MM.1S (cell line): ENCODE data around the gene OSBPL5.

ENCODE experiments used
- EZH2 ChIP-seq: fragments of 300-600 bp; sonication (generic); optimal IDR thresholded peaks from 2 replicates; pipeline ENCODE3; 2017; ENCODE audit warnings: low read depth, mild to moderate bottlenecking, antibody characterized with exemption, low read length, mixed read lengths
- TF ChIP-seq, protein P1 (sequence below): fragments of 300-600 bp; sonication (generic); IDR thresholded peaks from 2 replicates; pipeline ENCODE4 v1.5.1; 2016; ENCODE audit warnings: antibody characterized with exemption, low read length, mixed read lengths

DNA sequence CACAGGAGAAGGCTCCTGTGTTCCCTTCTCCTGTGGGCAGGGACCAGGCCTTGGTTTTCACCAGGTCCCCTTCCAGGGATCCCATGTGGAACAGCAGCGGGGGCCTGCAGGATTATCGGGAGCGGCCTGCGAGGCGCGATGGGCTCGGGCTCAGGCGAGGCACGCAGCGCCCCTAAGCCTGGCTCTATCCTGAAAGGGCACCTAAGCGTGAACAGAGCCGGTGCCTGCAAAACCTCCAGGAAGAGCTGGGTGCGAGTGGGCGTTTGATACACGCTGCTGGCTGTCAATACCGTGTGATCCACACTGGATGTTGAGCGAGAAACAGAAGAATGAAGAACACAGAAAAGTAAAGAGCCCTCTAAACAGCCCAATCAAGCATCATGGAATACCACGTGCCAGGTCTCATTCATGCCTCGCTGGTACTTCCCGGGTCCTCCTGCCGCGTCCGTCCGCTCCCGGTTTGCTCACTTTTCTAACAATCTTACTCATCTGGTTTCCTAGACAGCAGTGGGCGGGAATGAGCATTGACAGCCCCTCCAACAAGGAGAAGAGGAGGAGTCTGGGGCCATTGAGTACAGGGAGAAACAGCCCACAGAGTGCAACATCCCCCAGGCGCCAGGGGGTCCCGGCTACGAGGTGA is 12.5 kb downstream of the OSBPL5 start:
- TF ChIP-seq, protein P1, sequence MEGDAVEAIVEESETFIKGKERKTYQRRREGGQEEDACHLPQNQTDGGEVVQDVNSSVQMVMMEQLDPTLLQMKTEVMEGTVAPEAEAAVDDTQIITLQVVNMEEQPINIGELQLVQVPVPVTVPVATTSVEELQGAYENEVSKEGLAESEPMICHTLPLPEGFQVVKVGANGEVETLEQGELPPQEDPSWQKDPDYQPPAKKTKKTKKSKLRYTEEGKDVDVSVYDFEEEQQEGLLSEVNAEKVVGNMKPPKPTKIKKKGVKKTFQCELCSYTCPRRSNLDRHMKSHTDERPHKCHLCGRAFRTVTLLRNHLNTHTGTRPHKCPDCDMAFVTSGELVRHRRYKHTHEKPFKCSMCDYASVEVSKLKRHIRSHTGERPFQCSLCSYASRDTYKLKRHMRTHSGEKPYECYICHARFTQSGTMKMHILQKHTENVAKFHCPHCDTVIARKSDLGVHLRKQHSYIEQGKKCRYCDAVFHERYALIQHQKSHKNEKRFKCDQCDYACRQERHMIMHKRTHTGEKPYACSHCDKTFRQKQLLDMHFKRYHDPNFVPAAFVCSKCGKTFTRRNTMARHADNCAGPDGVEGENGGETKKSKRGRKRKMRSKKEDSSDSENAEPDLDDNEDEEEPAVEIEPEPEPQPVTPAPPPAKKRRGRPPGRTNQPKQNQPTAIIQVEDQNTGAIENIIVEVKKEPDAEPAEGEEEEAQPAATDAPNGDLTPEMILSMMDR = no peak
- no peak for TF ChIP-seq EZH2
